Measurements from ENCODE around the gene LILRB4. TPM values are rescaled to one million over a fixed set of nuclear protein-coding genes. Genes with fewer than 3 reads are reported as not detected.
"Not testable (repeated sequence)": the region's sequence is repeated elsewhere in the genome, so short reads cannot be mapped to it uniquely, and the experiment has no call there.

The LILRB4 gene
- total and polyA plus RNA-seq, 2 of the 4 experiments (the other 2 are of a cell fraction): not detected

- POLR2A ChIA-PET (ENCODE audit: unreplicated experiment); BruUV-seq (replicated peaks); H4K8ac ChIP-seq (ENCODE audit: low read depth in 2 of 2, low read length in 2 of 2); H3K23ac ChIP-seq (ENCODE audit: low read depth, low read length); in situ Hi-C loops (cut with MboI; ENCODE audit: low sequenced_read_pairs); H3K4me1 ChIP-seq (ENCODE audit: control insufficient read depth, insufficient read depth, low read length); H2BK20ac ChIP-seq (ENCODE audit: low read depth, low read length); H2BK120ac ChIP-seq (ENCODE audit: low read depth, low read length); H3K4ac ChIP-seq (ENCODE audit: low read depth, low read length); H3K27me3 ChIP-seq (ENCODE audit: control insufficient read depth, insufficient read depth, low read length); H2AK5ac ChIP-seq (ENCODE audit: low read depth, low read length); H3K4me3 ChIP-seq (ENCODE audit: insufficient read depth, low read depth, low read length); H4K91ac ChIP-seq (ENCODE audit: insufficient read depth, low read depth, low read length); H4K20me1 ChIP-seq (ENCODE audit: insufficient read depth, low read length); H3K9ac ChIP-seq (ENCODE audit: low read depth, low read length); H3K36me3 ChIP-seq (ENCODE audit: control insufficient read depth, insufficient read depth, low read length); H2BK15ac ChIP-seq (ENCODE audit: low read depth, low read length); H3K14ac ChIP-seq (replicated peaks; ENCODE audit: low read depth, low read length); H2BK5ac ChIP-seq (ENCODE audit: low read depth, low read length, poor library complexity, severe bottlenecking); DNase-seq; H2AFZ ChIP-seq (replicated peaks; ENCODE audit: low read length, poor library complexity); dilution Hi-C loops (cut with HindIII; ENCODE audit: low sequenced_read_pairs, unreplicated experiment); intact Hi-C loops (cut with micrococcal nuclease); H3K9me3 ChIP-seq (ENCODE audit: control insufficient read depth, insufficient read depth, low read length); H3K27ac ChIP-seq (ENCODE audit: insufficient read depth, low read length); ATAC-seq (ENCODE audit: low read depth); H3K79me1 ChIP-seq (ENCODE audit: low read depth in 1 of 2, low read length in 2 of 2); H2AK9ac ChIP-seq (replicated peaks; ENCODE audit: low read depth, low read length, poor library complexity); H3K18ac ChIP-seq (ENCODE audit: low read depth, low read length); H3K9me1 ChIP-seq (ENCODE audit: insufficient read depth, low read length); CTCF ChIA-PET; H3K4me2 ChIP-seq (ENCODE audit: low read depth, low read length); H3K56ac ChIP-seq (ENCODE audit: extremely low read depth, insufficient read depth, low read length); H4K5ac ChIP-seq (ENCODE audit: low read depth, low read length): not testable (repeated sequence)
- no CpG with 5 or more reads among the region's 12 CpGs for WGBS, 2 experiments (ENCODE audit: extremely low coverage in 2 of 2, insufficient read length in 1 of 2)
Measured at GRCh38 chr19:54681596-54681995, 18.8 kb downstream of the LILRB4 start.

Data from IMR-90 (cell line).